GM10266 (cell line): ENCODE data around the gene B9D1.

Source experiments
- DNase-seq: peaks from one replicate; pipeline ENCODE4 v3.0.0; 2012; ENCODE audit errors: extremely low spot score
- CTCF ChIP-seq: IDR thresholded peaks from 2 replicates; pipeline ENCODE4 v1.5.1; 2012; ENCODE audit warnings: mild to moderate bottlenecking, low read depth; ENCODE audit not compliant: control insufficient read depth, insufficient read depth; ENCODE audit errors: missing control alignments

Gene B9D1

DNA sequence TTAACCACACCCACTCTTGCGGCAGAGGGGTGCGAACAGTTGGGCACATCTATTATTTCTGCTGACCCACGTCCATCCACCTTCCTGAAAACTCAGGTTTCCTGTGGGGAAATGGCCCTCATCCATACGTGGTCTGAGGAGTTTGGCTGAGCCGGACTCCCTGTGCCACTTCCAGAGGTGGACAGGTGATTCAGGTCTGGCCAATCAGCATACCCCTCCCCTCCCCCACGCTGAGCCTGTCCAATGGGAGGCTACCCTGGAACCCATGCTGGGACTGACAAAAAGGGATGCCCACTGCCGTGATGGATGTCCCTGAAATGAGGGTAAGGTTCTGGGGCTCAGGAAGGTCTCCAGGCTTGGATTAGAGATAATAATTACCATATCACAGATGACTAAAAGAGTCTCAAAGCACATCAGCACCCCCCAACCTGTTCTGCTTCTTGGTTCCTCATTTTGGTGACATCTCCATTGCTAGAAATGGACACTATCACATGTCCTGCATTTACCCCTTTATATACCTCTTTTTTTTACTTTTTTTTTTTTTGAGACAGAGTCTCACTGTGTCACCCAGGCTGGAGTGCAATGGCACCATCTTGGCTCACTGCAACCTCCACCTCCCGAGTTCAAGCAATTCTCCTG lies 10.5 kb upstream of the B9D1 start:
- TF ChIP-seq CTCF, result no peak
- DNase-seq, result no peak

- DNase-seq, result no peak
- TF ChIP-seq CTCF, result no peak
Observed at GRCh38 chr17:19372439-19372838, 9.9 kb upstream of the B9D1 start.

GRCh38 chr17:19372011-19372370 lies 9.5 kb upstream of the B9D1 start:
- no peak for TF ChIP-seq CTCF
- no peak for DNase-seq

GRCh38 chr17:19371259-19372010 lies 8.9 kb upstream of the B9D1 start:
- DNase-seq, result no peak
- no peak for TF ChIP-seq CTCF

DNA sequence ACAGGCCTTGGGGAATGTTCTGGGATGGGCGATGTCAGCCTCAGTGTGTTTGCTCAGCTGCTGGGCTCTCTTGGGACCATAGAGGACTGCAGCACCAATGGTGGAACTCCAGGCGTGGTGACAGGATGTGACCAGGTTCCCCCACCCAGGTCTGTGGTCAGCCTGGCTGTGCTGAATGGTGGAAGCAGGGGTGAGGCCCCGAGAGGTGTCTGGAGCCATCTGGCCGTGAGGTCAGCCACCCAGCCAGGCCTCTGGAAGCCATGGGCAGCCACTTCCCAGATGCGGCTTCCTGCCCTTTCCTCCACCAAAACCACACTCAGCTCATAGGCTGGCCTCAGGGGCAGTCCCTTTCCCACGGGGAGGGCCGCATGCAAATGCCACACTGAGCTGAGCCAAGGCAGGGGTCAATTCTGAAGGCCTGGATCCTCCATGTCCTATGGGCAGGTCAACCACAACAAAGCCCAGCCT lies 8.0 kb upstream of the B9D1 start:
- DNase-seq, result no peak
- no peak for TF ChIP-seq CTCF

GRCh38 chr17:19369846-19370492 lies 7.4 kb upstream of the B9D1 start:
- TF ChIP-seq CTCF, result no peak
- no peak for DNase-seq
